GM12872 (cell line): Measurements from ENCODE around the gene PPP1R37.

Source experiments
- CTCF ChIP-seq: IDR thresholded peaks from 3 replicates; pipeline ENCODE4 v1.5.1; 2011; ENCODE audit warnings: low read depth, mild to moderate bottlenecking, low read length, moderate library complexity; ENCODE audit not compliant: insufficient read depth

Gene PPP1R37

DNA sequence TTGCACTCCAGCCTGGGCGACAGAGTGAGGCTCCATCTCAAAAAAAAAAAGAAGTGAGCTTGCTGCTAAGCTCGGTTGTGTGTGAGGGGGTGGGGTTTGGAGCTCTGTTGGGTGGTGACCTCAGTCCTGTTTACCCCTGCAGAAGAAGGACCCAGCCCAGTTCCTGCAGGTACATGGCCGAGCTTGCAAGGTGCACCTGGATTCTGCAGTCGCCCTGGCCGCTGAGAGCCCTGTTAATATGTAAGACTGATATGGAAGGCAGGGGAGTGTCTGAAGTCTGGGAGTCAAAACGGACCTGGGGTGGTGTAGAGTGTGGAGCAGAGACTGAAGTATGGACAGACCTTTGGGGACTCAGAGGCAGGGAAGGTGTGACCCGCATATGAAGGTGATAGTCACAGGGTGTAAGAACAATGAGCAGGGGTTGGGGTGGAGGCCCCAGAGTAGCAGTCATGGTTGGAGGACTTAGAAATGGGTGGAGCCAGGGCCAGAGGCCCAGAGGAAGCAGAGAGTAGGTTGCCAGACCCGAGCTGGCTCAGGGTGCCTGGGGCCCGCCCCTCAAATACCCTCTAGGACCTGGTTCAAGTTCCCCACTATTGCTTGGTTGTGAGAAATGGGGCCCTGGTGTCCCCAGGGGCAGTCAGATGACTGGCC, 40.9 kb upstream of the PPP1R37 start:
- no peak for TF ChIP-seq CTCF

- no peak for TF ChIP-seq CTCF
These were observed 36.1 kb upstream of the PPP1R37 start for GRCh38 chr19:45056831-45057230.

GRCh38 chr19:45057444-45057843, 35.5 kb upstream of the PPP1R37 start:
- no peak for TF ChIP-seq CTCF

DNA sequence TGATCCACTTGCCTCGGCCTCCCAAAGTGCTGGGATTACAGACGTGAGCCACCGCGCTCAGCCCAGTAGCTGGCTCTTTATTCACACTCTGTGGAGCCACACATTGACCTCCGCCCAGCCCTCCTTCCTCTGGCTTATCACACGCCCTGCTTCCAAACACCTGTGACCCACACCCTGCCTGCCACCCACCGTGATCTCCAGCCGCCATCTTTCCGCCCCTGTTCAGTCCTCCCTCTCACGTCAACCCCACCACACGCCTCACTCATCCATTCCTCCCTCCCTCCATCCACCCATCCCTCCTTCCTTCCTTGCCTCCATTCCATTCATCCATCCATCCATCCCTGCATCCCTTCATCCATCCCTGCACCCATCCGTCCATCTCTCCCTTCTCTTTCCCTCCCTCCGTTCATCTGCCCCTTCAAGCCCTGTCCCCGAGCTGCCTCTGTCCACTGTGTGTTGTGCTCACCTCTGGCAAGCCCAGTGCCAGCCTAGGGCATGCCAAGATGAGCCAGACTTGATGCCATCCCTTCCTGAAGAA, 34.3 kb upstream of the PPP1R37 start:
- TF ChIP-seq CTCF = no peak

DNA sequence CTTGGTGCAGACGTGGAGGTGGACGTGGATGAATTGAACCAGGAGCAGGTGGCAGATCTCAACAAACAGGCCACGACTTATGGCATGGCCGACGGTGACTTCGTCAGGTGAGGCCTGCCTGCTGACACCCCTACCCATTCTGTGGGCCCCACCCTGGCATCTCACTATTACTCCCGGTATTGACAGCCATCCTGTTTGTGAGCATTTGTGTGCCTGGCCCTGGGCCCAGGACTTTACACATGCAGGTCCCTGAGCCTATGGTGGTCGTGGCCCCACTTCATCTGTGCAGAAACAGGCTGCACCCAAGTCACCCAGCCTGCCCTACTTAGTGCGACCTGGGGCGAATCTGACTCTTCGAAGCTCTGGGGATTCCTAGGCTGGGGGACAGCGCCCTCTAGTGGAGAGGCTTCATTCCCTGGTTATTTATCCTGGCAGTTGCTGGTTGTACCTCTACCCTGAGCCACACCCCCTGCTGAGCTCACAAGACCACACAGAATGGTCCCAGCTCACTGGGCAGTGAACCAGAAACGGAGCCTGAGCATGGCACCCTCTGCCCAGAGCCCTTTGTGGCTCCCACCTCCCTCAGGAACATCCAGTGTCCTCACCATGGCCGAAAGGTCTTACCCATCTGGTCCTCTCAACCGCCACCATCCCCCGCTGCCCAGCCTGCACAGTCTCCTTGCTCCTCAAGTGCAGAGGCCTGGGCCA, 33.6 kb upstream of the PPP1R37 start:
- peak; percentile 94 for TF ChIP-seq CTCF

DNA sequence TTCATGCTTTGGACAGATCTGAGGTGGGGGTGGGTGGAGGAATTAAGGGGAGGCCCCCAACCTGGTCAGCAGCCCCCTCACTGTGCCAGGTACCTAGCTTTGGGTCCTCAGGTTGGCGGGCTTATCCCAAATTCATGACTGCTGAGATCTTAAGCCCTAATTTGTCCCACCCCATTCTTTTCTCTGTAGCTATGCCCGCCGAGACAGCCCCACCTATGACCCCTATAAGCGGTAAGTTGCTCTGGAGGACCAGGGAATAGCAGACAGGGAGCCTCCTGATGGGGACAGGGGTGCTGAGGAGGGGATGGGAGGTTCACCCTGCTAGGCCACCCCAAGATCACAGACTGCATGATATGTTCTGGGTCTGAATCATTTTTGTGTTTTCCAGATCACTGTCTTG, 31.0 kb upstream of the PPP1R37 start:
- TF ChIP-seq CTCF = no peak

DNA sequence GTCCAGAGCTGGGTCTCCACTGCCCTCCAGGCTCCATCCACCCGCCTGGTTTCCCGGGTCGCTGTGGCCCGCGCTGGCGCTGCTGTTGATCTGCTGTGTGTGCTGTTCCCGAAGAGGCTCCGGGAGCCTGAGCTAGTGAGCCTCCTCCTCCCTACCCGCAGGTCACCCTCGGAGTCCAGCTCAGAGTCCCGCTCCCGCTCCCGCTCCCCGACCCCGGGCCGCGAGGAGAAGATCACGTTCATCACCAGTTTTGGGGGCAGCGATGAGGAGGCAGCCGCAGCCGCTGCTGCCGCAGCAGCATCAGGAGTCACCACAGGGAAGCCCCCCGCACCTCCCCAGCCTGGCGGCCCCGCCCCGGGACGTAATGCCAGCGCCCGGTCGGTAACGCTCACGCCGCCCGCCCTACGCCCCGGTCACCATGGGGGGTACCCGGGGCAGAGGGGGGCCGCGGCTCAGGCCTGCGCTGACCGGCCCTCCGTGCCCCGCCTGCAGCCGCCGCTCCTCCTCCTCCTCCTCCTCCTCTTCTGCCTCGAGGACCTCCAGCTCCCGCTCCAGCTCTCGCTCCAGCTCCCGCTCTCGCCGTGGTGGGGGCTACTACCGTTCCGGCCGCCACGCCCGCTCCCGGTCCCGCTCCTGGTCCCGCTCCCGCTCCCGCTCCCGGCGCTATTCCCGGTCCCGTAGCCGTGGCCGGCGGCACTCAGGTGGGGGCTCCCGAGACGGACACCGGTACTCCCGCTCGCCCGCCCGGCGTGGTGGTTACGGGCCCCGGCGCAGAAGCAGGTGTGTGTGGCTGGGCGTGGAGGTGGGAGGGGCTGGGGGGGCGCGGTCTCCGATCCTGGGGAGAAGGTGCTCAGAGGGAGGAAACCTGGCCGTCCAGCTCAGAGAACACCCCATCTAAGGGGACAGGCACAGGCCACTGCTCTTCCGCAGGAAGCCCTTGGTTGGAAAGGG, 28.9 kb upstream of the PPP1R37 start:
- no peak for TF ChIP-seq CTCF
